ENCODE measurements around the gene RABGAP1L.
A peak's percentile ranks its signal among the peaks of the same experiment; 100 is the strongest.

RABGAP1L gene

GRCh38 chr1:174818951-174819350 is 659.6 kb downstream of the RABGAP1L start:
- H4K91ac ChIP-seq (ENCODE audit: low read depth, low read length): no peak overlapping the region
- no peaks in the 10 kb centered on the region for H3K79me2 ChIP-seq (ENCODE audit: control insufficient read depth, insufficient read depth, low read length, poor library complexity)
- no peak overlapping the region for H4K8ac ChIP-seq (ENCODE audit: low read depth, low read length)
- H3K36me3 ChIP-seq (ENCODE audit: control insufficient read depth in 1 of 2, insufficient read depth in 2 of 2, low read length in 2 of 2): no peaks in the 10 kb centered on the region
- no peaks in the 10 kb centered on the region for H3K79me1 ChIP-seq (ENCODE audit: low read length)
- no peak overlapping the region for H3K4me2 ChIP-seq (ENCODE audit: low read length)
- H3K4ac ChIP-seq (ENCODE audit: low read depth, low read length): no peak overlapping the region
- H3K27ac ChIP-seq (ENCODE audit: low read depth, low read length): no peak overlapping the region
- WGBS (ENCODE audit: extremely low coverage, insufficient coverage, insufficient read length): no CpG with 5 or more reads among the region's 1 CpG
- no peak overlapping the region for H3K4me3 ChIP-seq (ENCODE audit: low read depth, low read length)
- H4K12ac ChIP-seq (ENCODE audit: low read depth, low read length): no peak overlapping the region
- H3K9ac ChIP-seq (ENCODE audit: low read length): no peak overlapping the region
- H3K23ac ChIP-seq (ENCODE audit: low read length): no peak overlapping the region
- H3K4me1 ChIP-seq (ENCODE audit: control insufficient read depth in 1 of 2, insufficient read depth in 2 of 2, low read length in 2 of 2): no peaks in the 10 kb centered on the region
- no peaks in the 10 kb centered on the region for H3K9me3 ChIP-seq (ENCODE audit: insufficient read depth, low read depth, low read length)
- H2AFZ ChIP-seq (ENCODE audit: insufficient read depth, low read length, poor library complexity): no peak overlapping the region
- no peak overlapping the region for H2BK120ac ChIP-seq (ENCODE audit: insufficient read depth, low read length, poor library complexity)
- DNase-seq: peak; percentile 14 to 42
- H3K14ac ChIP-seq (ENCODE audit: low read length): no peak overlapping the region
- no peak overlapping the region for H2BK12ac ChIP-seq (ENCODE audit: low read length)
- H3K27me3 ChIP-seq (ENCODE audit: insufficient read depth, low read length): no peaks in the 10 kb centered on the region
- H3K18ac ChIP-seq (ENCODE audit: low read length): no peak overlapping the region
- H2AK5ac ChIP-seq (ENCODE audit: low read length): no peak overlapping the region
- no peak overlapping the region for H2BK5ac ChIP-seq (ENCODE audit: low read depth, low read length, poor library complexity)

- Histone ChIP-seq H3K4me1 (ENCODE audit: control insufficient read depth in 1 of 2, insufficient read depth in 2 of 2, low read length in 2 of 2) (no peaks in the 10 kb centered on the region), H2AFZ (ENCODE audit: insufficient read depth, low read length, poor library complexity) (no peak overlapping the region), H3K79me2 (ENCODE audit: control insufficient read depth, insufficient read depth, low read length, poor library complexity) (no peaks in the 10 kb centered on the region), H3K27me3 (ENCODE audit: insufficient read depth, low read length) (no peaks in the 10 kb centered on the region), H3K36me3 (ENCODE audit: control insufficient read depth in 1 of 2, insufficient read depth in 2 of 2, low read length in 2 of 2) (no peaks in the 10 kb centered on the region), H3K23ac (ENCODE audit: low read length) (no peak overlapping the region), H3K4me3 (ENCODE audit: low read depth, low read length) (no peak overlapping the region), H3K4me2 (ENCODE audit: low read length) (no peak overlapping the region), H3K4ac (ENCODE audit: low read depth, low read length) (no peak overlapping the region), H3K9me3 (ENCODE audit: insufficient read depth, low read depth, low read length) (no peaks in the 10 kb centered on the region), H2AK5ac (ENCODE audit: low read length) (no peak overlapping the region), H4K91ac (ENCODE audit: low read depth, low read length) (no peak overlapping the region), H2BK5ac (ENCODE audit: low read depth, low read length, poor library complexity) (no peak overlapping the region), H3K14ac (ENCODE audit: low read length) (no peak overlapping the region), H3K27ac (ENCODE audit: low read depth, low read length) (no peak overlapping the region), H2BK12ac (ENCODE audit: low read length) (no peak overlapping the region), H3K18ac (ENCODE audit: low read length) (no peak overlapping the region), H3K79me1 (ENCODE audit: low read length) (no peaks in the 10 kb centered on the region), H3K9ac (ENCODE audit: low read length) (no peak overlapping the region), H2BK120ac (ENCODE audit: insufficient read depth, low read length, poor library complexity) (no peak overlapping the region), H4K12ac (ENCODE audit: low read depth, low read length) (no peak overlapping the region), H4K8ac (ENCODE audit: low read depth, low read length) (no peak overlapping the region)
- no peak for DNase-seq
Observed at GRCh38 chr1:174819596-174819995, 660.3 kb downstream of the RABGAP1L start.

GRCh38 chr1:174825127-174825526 is 665.8 kb downstream of the RABGAP1L start:
- Histone ChIP-seq H3K4me1 (ENCODE audit: control insufficient read depth in 1 of 2, insufficient read depth in 2 of 2, low read length in 2 of 2) (no peaks in the 10 kb centered on the region), H3K79me2 (ENCODE audit: control insufficient read depth, insufficient read depth, low read length, poor library complexity) (no peaks in the 10 kb centered on the region), H4K12ac (ENCODE audit: low read depth, low read length) (no peak overlapping the region), H4K8ac (ENCODE audit: low read depth, low read length) (no peak overlapping the region), H3K9ac (ENCODE audit: low read length) (no peak overlapping the region), H3K4me3 (ENCODE audit: low read depth, low read length) (no peak overlapping the region), H3K79me1 (ENCODE audit: low read length) (no peaks in the 10 kb centered on the region), H2BK5ac (ENCODE audit: low read depth, low read length, poor library complexity) (no peak overlapping the region), H3K4ac (ENCODE audit: low read depth, low read length) (no peak overlapping the region), H3K23ac (ENCODE audit: low read length) (no peak overlapping the region), H3K36me3 (ENCODE audit: control insufficient read depth in 1 of 2, insufficient read depth in 2 of 2, low read length in 2 of 2) (no peaks in the 10 kb centered on the region), H2AFZ (ENCODE audit: insufficient read depth, low read length, poor library complexity) (no peak overlapping the region), H2BK12ac (ENCODE audit: low read length) (no peak overlapping the region), H4K91ac (ENCODE audit: low read depth, low read length) (no peak overlapping the region), H3K4me2 (ENCODE audit: low read length) (no peak overlapping the region), H3K9me3 (ENCODE audit: insufficient read depth, low read depth, low read length) (no peaks in the 10 kb centered on the region), H3K14ac (ENCODE audit: low read length) (no peak overlapping the region), H3K18ac (ENCODE audit: low read length) (no peak overlapping the region), H3K27me3 (ENCODE audit: insufficient read depth, low read length) (no peaks in the 10 kb centered on the region), H2AK5ac (ENCODE audit: low read length) (no peak overlapping the region), H3K27ac (ENCODE audit: low read depth, low read length) (no peak overlapping the region), H2BK120ac (ENCODE audit: insufficient read depth, low read length, poor library complexity) (no peak overlapping the region)
- no CpG with 5 or more reads among the region's 4 CpGs for WGBS (ENCODE audit: extremely low coverage, insufficient coverage, insufficient read length)
- no peak for DNase-seq

- Histone ChIP-seq H3K4me3 (ENCODE audit: low read depth, low read length) (no peak overlapping the region), H3K79me1 (ENCODE audit: low read length) (no peaks in the 10 kb centered on the region), H2BK120ac (ENCODE audit: insufficient read depth, low read length, poor library complexity) (no peak overlapping the region), H3K4me2 (ENCODE audit: low read length) (no peak overlapping the region), H4K8ac (ENCODE audit: low read depth, low read length) (no peak overlapping the region), H3K18ac (ENCODE audit: low read length) (no peak overlapping the region), H3K4ac (ENCODE audit: low read depth, low read length) (no peak overlapping the region), H3K36me3 (ENCODE audit: control insufficient read depth in 1 of 2, insufficient read depth in 2 of 2, low read length in 2 of 2) (no peaks in the 10 kb centered on the region), H3K9ac (ENCODE audit: low read length) (no peak overlapping the region), H3K14ac (ENCODE audit: low read length) (no peak overlapping the region), H3K27ac (ENCODE audit: low read depth, low read length) (no peak overlapping the region), H3K4me1 (ENCODE audit: control insufficient read depth in 1 of 2, insufficient read depth in 2 of 2, low read length in 2 of 2) (no peaks in the 10 kb centered on the region), H2BK12ac (ENCODE audit: low read length) (no peak overlapping the region), H2BK5ac (ENCODE audit: low read depth, low read length, poor library complexity) (no peak overlapping the region), H3K27me3 (ENCODE audit: insufficient read depth, low read length) (no peaks in the 10 kb centered on the region), H2AK5ac (ENCODE audit: low read length) (no peak overlapping the region), H3K23ac (ENCODE audit: low read length) (no peak overlapping the region), H4K12ac (ENCODE audit: low read depth, low read length) (no peak overlapping the region), H3K79me2 (ENCODE audit: control insufficient read depth, insufficient read depth, low read length, poor library complexity) (no peaks in the 10 kb centered on the region), H4K91ac (ENCODE audit: low read depth, low read length) (no peak overlapping the region), H2AFZ (ENCODE audit: insufficient read depth, low read length, poor library complexity) (no peak overlapping the region), H3K9me3 (ENCODE audit: insufficient read depth, low read depth, low read length) (no peaks in the 10 kb centered on the region)
- DNase-seq: no peak
- no CpG with 5 or more reads among the region's 5 CpGs for WGBS (ENCODE audit: extremely low coverage, insufficient coverage, insufficient read length)
Observed at GRCh38 chr1:174825806-174826205, 666.5 kb downstream of the RABGAP1L start.

Measured in trophoblast cell (in vitro differentiated cells and primary cell).